Ovary (tissue), 9 donors: ENCODE results near the gene OR1F1. TPM values are rescaled to one million over a fixed set of nuclear protein-coding genes. Genes with fewer than 3 reads are reported as not detected.

Experiments used
- DNase-seq, 5 donors: peaks; one replicate each; pipeline ENCODE4 v3.0.0-alpha.2; 2019 to 2020
- H3K27ac ChIP-seq, 2 donors: fragments of 200-600 bp; one replicate each; pipeline versions ENCODE4 v1.5.1 to v1.8.0; 2019 to 2022
- H3K27me3 ChIP-seq: fragments of 200-600 bp; one replicate; pipeline ENCODE4 v1.8.0; 2022
- H3K36me3 ChIP-seq: fragments of 200-600 bp; sonication (generic); one replicate; pipeline ENCODE4 v1.5.1; 2019
- H3K4me1 ChIP-seq: one replicate; pipeline ENCODE4 v1.8.1; 2013; ENCODE audit warnings: mild to moderate bottlenecking, moderate library complexity; ENCODE audit not compliant: insufficient read depth
- H3K4me3 ChIP-seq: fragments of 200-600 bp; sonication (generic); one replicate; pipeline ENCODE4 v1.5.1; 2017
- H3K9me3 ChIP-seq, 2 donors: fragments of 200-600 bp in 1 of 2; sonication (generic) in 1 of 2; one replicate each; pipeline versions ENCODE4 v1.5.1 to v1.8.1; 2013 to 2019; ENCODE audit warnings: mild to moderate bottlenecking in 1 of 2, moderate library complexity in 1 of 2
- EP300 ChIP-seq: sonication (generic); formaldehyde crosslinking; IDR thresholded peaks from one replicate; pipeline ENCODE4 v1.6.1; 2017; ENCODE audit warnings: antibody characterized with exemption
- POLR2A ChIP-seq: fragments of 450-650 bp; IDR thresholded peaks from one replicate; pipeline ENCODE4 v1.6.1; 2017; ENCODE audit warnings: antibody characterized with exemption, mild to moderate bottlenecking, moderate library complexity
- WGBS, 3 donors: extraction: QIAGEN DNeasy Blood & Tissue Kit in 1 of 3; methylation state at CpG; one replicate each; pipeline versions ENCODE4 v1.1.5 to v1.1.7; 2013 to 2017; 5-methylcytosine and 5-hydroxymethylcytosine counted together
- intact Hi-C, 4 donors: fragments of 100-400 bp; cut with DNase I; formaldehyde crosslinking; loops; one replicate each; pipeline versions ENCODE4 v1.11.0 to v1.15.1; 2022 to 2023
- polyA plus RNA-seq, 2 donors: library from polyadenylated mRNA; stranded (reverse); fragments of 200-250 nt in 1 of 2; fragments of 350-450 nt in 1 of 2; fragmentation: Illumina TruSeq in 1 of 2; extraction: RNeasy Lipid Tissue Mini Kit (QIAGEN cat#74804) in 1 of 2; gene quantifications; one replicate each; pipeline ENCODE4 v1.2.3, GENCODE V29; 2013 to 2014
- total RNA-seq, 7 donors: library from RNA; depleted of rRNA in 2 of 7; stranded (reverse); fragments of >200 nt in 2 of 7; fragmentation: NEBNext Ultra II Directional in 3 of 7; extraction: Animal tissue kit (Norgen Biotek cat#: 25700) in 3 of 7; gene quantifications; one replicate each; pipeline versions ENCODE4 v1.1.0 to v1.2.4, GENCODE V29; 2016 to 2023
- TF ChIP-seq, protein P1 (sequence below), 3 donors: fragments of 450-650 bp in 2 of 3; fragments of 200-600 bp in 1 of 3; IDR thresholded peaks; one replicate each; pipeline versions ENCODE4 v1.5.1 to v1.8.0; 2016 to 2022; ENCODE audit warnings: antibody characterized with exemption in 3 of 3, mild to moderate bottlenecking in 1 of 3
- donor health status: DM: no; HTN: no; CAD: no; lungs with moderate emphysema.
- donor health status: DM: no; HTN: no; CAD: no.
- donor health status: Bipolar disorder and iron deficiency.
- donor health status: DM: yes; HTN: yes; CAD: no.
- donor health status: DM: no; HTN: no; CAD: no.
- donor health status: DM: yes; HTN: yes; CAD: no.

OR1F1 gene
- total and polyA plus RNA-seq, 9 donors = not detected

DNA sequence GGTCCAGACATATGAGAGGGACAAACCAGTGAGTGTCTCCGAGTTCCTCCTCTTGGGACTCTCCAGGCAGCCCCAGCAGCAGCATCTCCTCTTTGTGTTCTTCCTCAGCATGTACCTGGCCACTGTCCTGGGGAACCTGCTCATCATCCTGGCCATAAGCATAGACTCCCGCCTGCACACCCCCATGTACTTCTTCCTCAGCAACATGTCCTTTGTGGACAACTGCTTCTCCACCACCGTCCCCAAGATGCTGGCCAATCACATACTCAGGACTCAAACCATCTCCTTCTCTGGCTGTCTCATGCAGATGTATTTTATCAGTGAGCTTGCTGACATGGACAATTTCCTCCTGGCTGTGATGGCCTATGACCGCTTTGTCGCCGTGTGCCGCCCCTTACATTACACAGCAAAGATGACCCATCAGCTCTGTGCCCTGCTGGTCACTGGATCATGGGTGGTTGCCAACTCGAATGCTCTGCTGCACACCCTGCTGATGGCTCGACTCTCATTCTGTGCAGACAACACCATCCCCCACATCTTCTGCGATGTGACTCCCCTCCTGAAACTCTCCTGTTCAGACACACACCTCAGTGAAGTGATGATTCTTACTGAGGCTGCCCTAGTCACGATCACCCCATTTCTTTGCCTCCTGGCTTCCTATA is 27.7 kb downstream of the OR1F1 start:
- H3K27ac ChIP-seq = no peak overlapping the region
- no peaks in the 10 kb centered on the region for H3K4me1 ChIP-seq
- TF ChIP-seq POLR2A = no peak
- TF ChIP-seq EP300 = no peak
- TF ChIP-seq, protein P1, sequence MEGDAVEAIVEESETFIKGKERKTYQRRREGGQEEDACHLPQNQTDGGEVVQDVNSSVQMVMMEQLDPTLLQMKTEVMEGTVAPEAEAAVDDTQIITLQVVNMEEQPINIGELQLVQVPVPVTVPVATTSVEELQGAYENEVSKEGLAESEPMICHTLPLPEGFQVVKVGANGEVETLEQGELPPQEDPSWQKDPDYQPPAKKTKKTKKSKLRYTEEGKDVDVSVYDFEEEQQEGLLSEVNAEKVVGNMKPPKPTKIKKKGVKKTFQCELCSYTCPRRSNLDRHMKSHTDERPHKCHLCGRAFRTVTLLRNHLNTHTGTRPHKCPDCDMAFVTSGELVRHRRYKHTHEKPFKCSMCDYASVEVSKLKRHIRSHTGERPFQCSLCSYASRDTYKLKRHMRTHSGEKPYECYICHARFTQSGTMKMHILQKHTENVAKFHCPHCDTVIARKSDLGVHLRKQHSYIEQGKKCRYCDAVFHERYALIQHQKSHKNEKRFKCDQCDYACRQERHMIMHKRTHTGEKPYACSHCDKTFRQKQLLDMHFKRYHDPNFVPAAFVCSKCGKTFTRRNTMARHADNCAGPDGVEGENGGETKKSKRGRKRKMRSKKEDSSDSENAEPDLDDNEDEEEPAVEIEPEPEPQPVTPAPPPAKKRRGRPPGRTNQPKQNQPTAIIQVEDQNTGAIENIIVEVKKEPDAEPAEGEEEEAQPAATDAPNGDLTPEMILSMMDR (IDR thresholded peaks at IDR 0.05) = no peak
- H3K36me3 ChIP-seq = no peaks in the 10 kb centered on the region
- no peak overlapping the region for H3K4me3 ChIP-seq
- no peak for DNase-seq
- 69 to 81% (median 71%) methylated on average over 11 of the region's 11 CpGs for WGBS, 3 donors
- H3K9me3 ChIP-seq = peaks cover 0 to 6% of the 10 kb centered on the region in 2 donors
- H3K27me3 ChIP-seq = no peaks in the 10 kb centered on the region
- intact Hi-C loops = no loop called here

DNA sequence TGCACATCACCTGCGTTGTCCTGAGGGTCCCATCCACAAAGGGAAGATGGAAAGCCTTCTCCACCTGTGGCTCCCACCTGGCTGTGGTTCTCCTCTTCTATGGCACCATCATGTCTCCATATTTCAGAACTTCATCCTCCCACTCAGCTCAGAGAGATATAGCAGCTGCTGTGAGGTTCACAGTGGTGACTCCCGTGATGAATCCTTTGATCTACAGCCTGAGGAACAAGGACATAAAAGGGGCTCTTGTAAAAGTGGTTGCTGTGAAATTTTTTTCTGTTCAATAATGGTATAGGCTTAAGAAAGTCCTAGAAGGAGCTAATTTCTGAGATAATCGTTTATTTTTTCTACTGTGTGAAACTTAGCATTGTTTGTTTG is 28.2 kb downstream of the OR1F1 start:
- Histone ChIP-seq H3K4me3 (no peak overlapping the region), H3K27ac (no peak overlapping the region), H3K9me3 (peaks cover 0 to 8% of the 10 kb centered on the region in 2 donors), H3K4me1 (no peaks in the 10 kb centered on the region), H3K27me3 (no peaks in the 10 kb centered on the region), H3K36me3 (no peaks in the 10 kb centered on the region)
- 43 to 58% (median 50%) methylated on average over 3 of the region's 3 CpGs for WGBS, 3 donors
- no peak for TF ChIP-seq EP300
- TF ChIP-seq, protein P1 (IDR thresholded peaks at IDR 0.05) = no peak
- TF ChIP-seq POLR2A = no peak
- intact Hi-C loops = no loop called here
- DNase-seq = no peak

DNA sequence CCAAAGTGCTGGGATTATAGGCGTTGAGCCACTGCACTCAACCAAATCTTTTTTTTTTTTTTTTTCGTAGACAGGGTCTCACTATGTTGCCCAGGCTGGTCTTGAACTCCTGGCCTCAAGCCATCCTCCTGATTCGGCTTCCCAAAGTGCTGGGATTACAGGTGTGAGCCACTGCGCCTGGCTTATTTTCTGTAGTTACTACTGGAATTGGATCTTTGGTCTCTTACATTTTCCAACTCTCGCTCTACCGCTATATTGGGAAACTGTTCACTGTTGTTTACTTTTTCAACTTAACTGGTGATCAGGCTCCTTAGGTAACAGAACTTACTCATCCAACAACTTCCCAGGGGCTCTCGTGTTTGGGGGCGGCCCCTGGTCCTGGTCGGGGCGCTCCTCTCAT is 32.8 kb downstream of the OR1F1 start:
- peaks cover 5 to 27% of the 10 kb centered on the region in 2 donors for H3K9me3 ChIP-seq
- no peaks in the 10 kb centered on the region for H3K4me1 ChIP-seq
- H3K4me3 ChIP-seq = no peak overlapping the region
- no peaks in the 10 kb centered on the region for H3K27me3 ChIP-seq
- TF ChIP-seq EP300 (no peak), POLR2A (no peak)
- TF ChIP-seq, protein P1 (IDR thresholded peaks at IDR 0.05) = no peak
- no peaks in the 10 kb centered on the region for H3K36me3 ChIP-seq
- DNase-seq = no peak
- H3K27ac ChIP-seq = no peak overlapping the region
- 80 to 87% (median 86%) methylated on average over 10 of the region's 10 CpGs for WGBS, 3 donors
- intact Hi-C loops = no loop called here

DNA sequence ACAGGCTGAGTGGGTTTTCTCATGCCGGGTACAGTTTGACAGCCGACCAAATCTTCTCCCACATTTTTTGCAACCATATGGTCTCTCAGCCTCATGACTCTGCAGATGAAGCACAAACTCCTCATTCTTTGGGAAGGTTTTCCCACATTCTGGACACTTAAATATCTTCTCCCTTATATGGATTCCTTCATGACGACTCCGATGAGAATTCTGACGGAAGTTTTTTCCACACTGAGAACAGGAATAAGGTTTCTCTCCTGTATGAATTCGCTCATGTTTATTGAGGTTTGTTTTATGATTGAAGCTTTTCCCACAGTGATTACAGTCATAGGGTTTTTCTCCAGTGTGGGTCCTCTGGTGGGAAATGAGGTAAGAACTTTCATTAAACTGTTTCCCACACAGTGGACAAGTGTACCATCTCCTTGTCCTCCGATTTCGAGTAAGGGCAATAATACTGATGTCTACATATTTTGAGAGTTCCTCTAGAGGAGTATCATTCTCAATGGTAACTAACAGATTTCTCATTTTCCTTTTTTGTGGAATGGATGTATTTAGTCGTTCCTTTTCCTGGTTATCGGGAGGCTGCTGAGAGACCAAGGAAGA is 36.0 kb downstream of the OR1F1 start:
- whole genome bisulfite sequencing, 3 donors = 97 to 99% (median 99%) methylated on average over 10 of the region's 10 CpGs
- no peaks in the 10 kb centered on the region for H3K4me1 ChIP-seq
- H3K27ac ChIP-seq = no peak overlapping the region
- peaks cover 5 to 41% of the 10 kb centered on the region in 2 donors for H3K9me3 ChIP-seq
- DNase-seq = no peak
- no peaks in the 10 kb centered on the region for H3K36me3 ChIP-seq
- intact Hi-C loops = no loop called here
- H3K27me3 ChIP-seq = no peaks in the 10 kb centered on the region
- TF ChIP-seq, protein P1 (IDR thresholded peaks at IDR 0.05) = no peak
- H3K4me3 ChIP-seq = no peak overlapping the region
